HL-60 (cell line): ENCODE measurements around the gene JARID2.

Experiments
- DNase-seq, 2 experiments: peaks; one replicate each; pipeline ENCODE4 v3.0.0-alpha.2; 2010 to 2020; ENCODE audit warnings: low read depth in 1 of 2, low spot score in 1 of 2
- H3K27ac ChIP-seq: fragments of 250-450 bp; sonication (Bioruptor Pico); replicated peaks from 2 replicates; pipeline ENCODE4 v1.5.1; 2020; ENCODE audit warnings: mild to moderate bottlenecking, moderate library complexity
- H3K27me3 ChIP-seq: fragments of 250-450 bp; sonication (Bioruptor Pico); 2 replicates; pipeline ENCODE4 v1.5.1; 2021; ENCODE audit warnings: mild to moderate bottlenecking, moderate library complexity; ENCODE audit not compliant: insufficient read depth, poor library complexity, severe bottlenecking
- H3K4me3 ChIP-seq: replicated peaks from 2 replicates; pipeline ENCODE4 v1.5.1; 2011; ENCODE audit warnings: mild to moderate bottlenecking, control low read depth, low read length; ENCODE audit not compliant: insufficient read depth
- CTCF ChIP-seq: IDR thresholded peaks from one replicate; pipeline ENCODE4 v1.5.1; 2011; ENCODE audit warnings: low read length, control low read depth, inconsistent platforms; ENCODE audit not compliant: insufficient read depth
- GABPA ChIP-seq: IDR thresholded peaks from 2 replicates; pipeline ENCODE4 v1.6.1; 2012; ENCODE audit warnings: low read depth
- POLR2AphosphoS5 ChIP-seq: IDR thresholded peaks from 2 replicates; pipeline ENCODE4 v1.6.1; 2012; ENCODE audit warnings: low read depth
- REST ChIP-seq: IDR thresholded peaks from 2 replicates; pipeline ENCODE4 v1.6.1; 2012; ENCODE audit warnings: low read depth; ENCODE audit not compliant: insufficient replicate concordance
- SPI1 ChIP-seq: IDR thresholded peaks from 2 replicates; pipeline ENCODE4 v1.6.1; 2012; ENCODE audit warnings: low read depth, mild to moderate bottlenecking, borderline replicate concordance

Gene JARID2

GRCh38 chr6:15352845-15353244, 107.0 kb downstream of the JARID2 start:
- H3K27ac ChIP-seq, result no peak overlapping the region
- no peak overlapping the region for H3K4me3 ChIP-seq
- H3K27me3 ChIP-seq, result no peaks in the 10 kb centered on the region
- no peak for DNase-seq
- TF ChIP-seq SPI1 (no peak), REST (no peak), GABPA (no peak), CTCF (no peak), POLR2AphosphoS5 (no peak)

GRCh38 chr6:15355683-15356099, 109.8 kb downstream of the JARID2 start:
- DNase-seq, result no peak
- TF ChIP-seq POLR2AphosphoS5, result no peak
- Histone ChIP-seq H3K27ac (peak overlapping the region; percentile 55), H3K27me3 (no peaks in the 10 kb centered on the region), H3K4me3 (no peak overlapping the region)

GRCh38 chr6:15356179-15356578, 110.3 kb downstream of the JARID2 start:
- H3K4me3 ChIP-seq, result no peak overlapping the region
- peak overlapping the region; percentile 55 for H3K27ac ChIP-seq
- peak; percentile 81; the same call in 1 of the 2 replicates for TF ChIP-seq SPI1
- peak; percentile 18; the same call in 1 of the 2 replicates for TF ChIP-seq POLR2AphosphoS5
- no peak for TF ChIP-seq REST
- TF ChIP-seq CTCF, result no peak
- TF ChIP-seq GABPA, result no peak
- no peaks in the 10 kb centered on the region for H3K27me3 ChIP-seq
- peak in 1 of 2 experiments; percentile 35 for DNase-seq

- TF ChIP-seq REST (no peak), SPI1 (no peak), CTCF (no peak), GABPA (no peak), POLR2AphosphoS5 (no peak)
- no peaks in the 10 kb centered on the region for H3K27me3 ChIP-seq
- peak overlapping the region; percentile 55 for H3K27ac ChIP-seq
- H3K4me3 ChIP-seq, result no peak overlapping the region
- DNase-seq, result no peak
Measured at GRCh38 chr6:15356937-15357336, 111.1 kb downstream of the JARID2 start.
